ENCODE measurements around the gene LZIC.
"Not testable (repeated sequence)": the region's sequence is repeated elsewhere in the genome, so short reads cannot be mapped to it uniquely, and the experiment has no call there.

Gene LZIC

DNA sequence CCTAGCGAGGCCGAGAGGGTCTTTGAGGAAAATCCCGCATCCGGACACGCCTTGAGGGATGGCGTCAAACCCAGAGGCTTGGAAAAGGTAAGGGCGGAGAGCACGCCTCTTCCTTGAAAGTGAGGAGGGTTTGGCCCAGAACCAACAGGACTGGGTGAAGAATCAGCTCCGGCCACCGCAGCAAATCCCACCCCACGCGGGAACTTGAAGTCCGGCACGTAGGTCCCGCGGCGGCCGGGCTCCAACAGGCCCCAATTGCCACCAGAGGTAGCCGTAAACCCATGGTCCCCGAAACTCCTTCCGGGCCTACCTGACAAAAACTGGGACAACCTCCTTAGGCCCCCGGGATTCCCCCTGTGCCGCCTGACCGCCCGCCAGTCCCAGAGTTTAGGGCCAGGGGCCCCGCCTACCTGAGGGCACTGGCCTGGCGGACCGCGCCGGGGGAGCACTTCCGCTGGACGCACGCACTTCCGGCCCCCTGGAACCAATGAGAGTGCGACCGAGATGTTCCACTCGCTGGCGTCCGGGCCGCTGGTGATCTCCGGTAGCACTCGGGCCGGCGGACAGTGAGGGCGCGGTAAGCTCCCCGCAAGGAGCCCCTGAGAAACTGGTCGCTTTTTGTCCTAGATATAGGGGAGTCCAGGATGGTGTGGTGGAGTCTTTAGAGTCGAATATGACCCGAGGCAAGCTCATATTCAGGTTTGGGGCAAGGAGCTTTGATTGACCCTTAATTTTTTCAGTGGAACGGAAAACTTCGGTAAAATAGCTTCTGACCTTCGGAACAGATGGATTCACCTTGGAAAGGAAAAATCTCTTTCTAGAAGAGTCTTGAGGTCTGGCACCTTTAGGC lies at the start of gene LZIC, which contains the start of gene NMNAT1:
Gene LZIC, minus strand, starts transcription at position 453 of the 850 bp plus-strand sequence. CDS start 6,772 bp downstream, outside the sequence.
Gene NMNAT1, plus strand, starts transcription at position 537 of the 850 bp plus-strand sequence. CDS start 28,599 bp downstream, outside the sequence.
- DNase-seq: peak; percentile 92

DNA sequence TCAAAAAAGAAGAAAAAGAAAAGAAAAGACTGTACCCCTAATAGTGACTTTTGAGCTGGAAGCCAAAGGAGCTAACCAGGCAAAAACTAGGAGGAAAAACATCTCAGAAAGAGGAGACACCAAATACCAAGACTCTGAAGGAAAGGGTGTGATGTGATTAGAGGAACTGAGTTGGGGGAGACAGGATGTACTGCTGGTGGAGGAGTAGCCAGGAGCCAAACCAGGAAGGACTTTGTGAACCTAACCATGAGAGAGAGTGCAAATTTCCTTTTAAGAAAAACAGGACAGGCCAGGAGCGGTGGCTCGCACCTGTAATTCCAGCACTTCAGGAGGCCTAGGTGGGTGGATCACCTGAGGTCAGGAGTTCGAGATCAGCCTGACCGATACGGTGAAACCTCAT lies 49.7 kb upstream of the LZIC start:
- no peak for DNase-seq

- DNase-seq: no peak
Measured at GRCh38 chr1:9990944-9991343, 47.8 kb upstream of the LZIC start.

GRCh38 chr1:9989773-9990172 lies 46.6 kb upstream of the LZIC start:
- no peak for DNase-seq

DNA sequence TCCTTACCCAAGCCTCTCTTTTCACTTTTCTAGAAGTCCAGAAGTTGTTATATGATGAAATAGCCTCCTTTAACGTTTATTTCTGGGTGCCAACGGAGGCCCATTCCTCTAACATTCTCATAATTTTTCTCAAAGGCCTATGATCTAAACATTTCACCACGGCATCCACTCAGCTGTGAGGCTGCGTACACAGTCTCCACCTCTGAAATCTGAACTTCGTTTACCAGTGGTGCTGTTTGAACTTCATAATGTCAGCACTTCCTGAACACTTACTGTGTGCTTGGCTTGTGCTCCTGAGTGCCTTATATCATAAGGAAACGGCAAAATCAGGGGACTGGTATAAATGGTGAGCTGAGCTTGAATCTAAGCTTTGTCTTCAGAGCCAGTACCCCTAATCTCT lies 41.8 kb upstream of the LZIC start:
- no peak for DNase-seq

- DNase-seq: no peak
Measured at GRCh38 chr1:9984253-9984652, 41.1 kb upstream of the LZIC start.

DNA sequence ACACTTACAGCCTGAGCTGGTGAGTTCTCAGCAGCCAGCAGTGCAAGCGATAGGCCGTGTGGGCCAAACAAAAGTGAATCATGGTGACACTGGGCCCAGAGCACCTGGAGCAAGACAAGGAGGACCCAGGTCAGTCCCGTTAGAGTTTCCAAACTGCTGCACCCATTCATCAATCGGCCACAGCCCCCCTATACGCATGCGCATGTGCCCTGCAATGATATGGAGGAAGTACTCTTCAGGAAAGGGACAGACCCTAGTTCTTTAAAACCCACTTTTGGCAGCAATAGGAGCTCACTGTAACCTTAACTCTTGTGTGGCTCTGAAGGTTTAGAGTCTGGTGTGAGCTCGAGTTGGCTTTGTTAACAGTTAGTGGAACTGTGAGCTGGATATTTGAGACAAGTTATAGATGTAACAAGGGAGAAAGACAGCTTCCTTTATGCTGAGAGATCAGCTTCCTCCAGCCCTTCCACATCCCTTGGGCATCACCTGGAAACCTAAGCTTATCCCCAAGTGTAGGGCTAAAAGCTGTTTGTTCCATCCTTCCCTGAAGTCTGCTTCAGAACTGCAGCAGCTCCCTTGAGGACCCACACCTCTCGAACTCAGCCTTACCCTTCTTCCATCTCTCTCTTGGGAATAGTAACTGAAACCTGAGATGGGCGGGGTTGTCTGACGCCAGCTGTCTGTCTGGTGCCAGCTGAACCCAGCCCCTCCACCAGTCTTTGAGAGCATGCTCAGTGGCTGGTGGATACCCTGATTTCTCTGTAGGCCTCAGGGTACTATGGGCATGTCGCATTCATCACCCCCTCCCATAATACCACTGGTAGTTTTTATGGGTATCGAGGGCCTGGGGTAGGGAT lies 17.7 kb upstream of the LZIC start:
- DNase-seq: no peak

DNA sequence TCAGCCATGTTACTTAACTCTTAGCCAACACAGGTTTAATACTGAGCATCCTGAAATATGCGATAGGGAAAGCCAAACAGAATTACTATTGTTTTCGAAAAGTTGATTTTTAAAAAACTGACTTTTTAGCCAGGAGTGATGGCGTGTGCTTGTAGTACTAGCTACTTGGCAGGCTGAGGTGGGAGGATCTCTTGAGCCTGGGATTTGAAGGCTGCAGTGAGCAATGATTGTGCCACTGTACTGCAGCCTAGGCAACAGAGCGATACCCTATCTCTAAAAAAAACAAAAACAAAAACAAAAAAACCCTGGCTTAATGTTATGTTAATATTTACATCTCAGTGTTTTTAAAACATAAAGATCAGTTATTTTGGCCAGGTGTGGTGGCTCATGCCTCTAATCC lies 16.8 kb upstream of the LZIC start:
- no peak for DNase-seq

GRCh38 chr1:9957726-9958125 lies 14.5 kb upstream of the LZIC start:
- no peak for DNase-seq

- DNase-seq: no peak
Measured at GRCh38 chr1:9946315-9946714, 3.1 kb upstream of the LZIC start.

- DNase-seq: peak; percentile 53
Measured at GRCh38 chr1:9942399-9942938, 722 bp downstream of the LZIC start.

- DNase-seq: no peak
Measured at GRCh38 chr1:9929431-9930385, 13.5 kb downstream of the LZIC start.

GRCh38 chr1:9927259-9927658 lies 15.9 kb downstream of the LZIC start:
- DNase-seq: no peak

GRCh38 chr1:9922342-9922741 lies 20.8 kb downstream of the LZIC start:
- DNase-seq: no peak

- no peak for DNase-seq
Measured at GRCh38 chr1:9920606-9921005, 22.6 kb downstream of the LZIC start.

DNA sequence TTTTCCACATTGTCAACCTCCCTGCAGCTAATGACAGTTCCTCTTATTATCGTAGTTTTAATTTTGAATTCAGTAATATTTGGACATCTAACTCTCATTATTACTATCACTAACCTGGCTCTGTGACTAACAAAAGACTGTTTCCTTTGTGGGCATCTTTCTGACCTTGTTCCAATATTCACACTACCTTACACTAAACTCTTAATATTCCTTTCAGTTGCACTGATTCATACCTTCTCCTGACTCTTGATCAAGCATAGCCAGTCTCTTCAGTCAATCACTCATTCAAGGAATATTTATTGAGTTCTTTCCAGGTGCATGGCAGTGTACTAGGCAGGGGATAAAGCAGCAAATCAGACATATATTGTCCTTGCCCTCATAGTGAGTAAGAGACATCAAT lies 25.3 kb downstream of the LZIC start:
- DNase-seq: no peak

DNA sequence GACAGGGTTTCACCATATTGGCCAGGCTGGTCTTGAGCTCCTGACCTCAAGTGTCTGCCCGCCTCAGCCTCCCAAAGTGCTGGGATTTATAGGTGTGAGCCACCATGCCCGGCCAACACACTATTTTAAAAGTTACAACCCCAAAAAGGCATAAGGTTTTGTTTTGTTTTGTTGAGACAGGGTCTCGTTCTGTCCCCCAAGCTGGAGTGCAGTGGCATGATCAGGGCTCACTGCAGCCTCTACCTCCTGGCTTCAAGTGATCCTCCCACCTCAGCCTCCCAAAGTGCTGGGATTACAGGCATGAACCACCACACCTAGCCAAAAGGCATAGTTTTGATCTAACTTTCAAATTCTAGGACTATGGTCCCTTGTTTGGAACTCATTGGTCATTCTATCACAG lies 25.7 kb downstream of the LZIC start:
- DNase-seq: not testable (repeated sequence)

- DNase-seq: no peak
Measured at GRCh38 chr1:9916452-9916851, 26.7 kb downstream of the LZIC start.

DNA sequence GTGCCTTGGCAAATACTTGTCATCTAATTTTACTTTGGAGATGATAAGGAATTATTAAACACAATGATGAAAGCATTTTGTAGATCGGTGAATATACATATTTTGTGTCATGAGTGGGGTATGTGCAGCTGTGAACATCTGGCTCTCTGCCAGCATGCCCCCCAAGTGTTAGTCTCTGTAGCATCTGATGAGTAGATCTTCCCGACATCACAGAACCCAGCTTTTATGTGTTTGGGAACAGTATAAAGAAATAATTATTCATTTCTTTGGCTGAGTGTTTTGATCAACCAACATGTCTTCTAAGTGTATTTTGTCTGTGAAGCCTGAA lies 28.6 kb downstream of the LZIC start:
- no peak for DNase-seq

- DNase-seq: no peak
Measured at GRCh38 chr1:9912264-9912936, 30.8 kb downstream of the LZIC start.

DNA sequence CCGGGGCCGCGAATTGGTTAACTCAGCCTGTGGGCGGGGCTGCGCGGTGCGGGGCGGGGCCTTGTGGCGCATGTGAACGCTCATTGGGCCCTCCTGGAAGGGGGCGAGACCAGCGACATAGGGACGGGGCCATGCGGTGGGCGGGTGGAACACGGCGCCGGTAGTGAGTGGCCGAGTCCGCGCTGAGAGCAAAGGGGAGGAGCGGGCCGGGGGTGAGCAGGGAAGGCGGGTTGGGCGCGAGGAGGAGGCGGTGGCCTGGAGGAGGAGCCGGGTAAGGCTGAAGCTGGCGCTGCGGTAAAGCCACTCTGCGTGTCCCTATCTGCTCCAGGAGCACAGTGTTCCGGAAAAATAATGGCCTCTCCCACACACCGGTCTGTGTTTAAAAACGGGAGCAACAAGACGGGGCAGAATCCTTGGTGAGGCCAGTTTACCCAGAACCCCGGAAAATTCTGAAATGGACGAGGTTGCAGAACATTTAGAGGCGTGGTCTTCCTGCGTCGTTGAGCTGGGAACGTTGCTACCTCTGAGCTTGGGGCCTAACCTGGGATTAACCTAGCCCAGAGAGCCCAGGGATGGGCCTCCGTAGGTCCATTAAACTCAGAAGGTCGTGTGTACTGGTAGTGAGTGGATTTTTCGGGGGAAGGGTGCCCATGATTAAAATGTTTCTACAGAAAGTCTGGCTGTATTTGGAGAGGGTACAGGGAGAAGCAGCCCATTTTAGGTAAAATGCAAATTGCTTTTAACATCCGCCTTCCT lies 32.6 kb downstream of the LZIC start:
- peak; percentile 100 for DNase-seq

All from CD4-positive, alpha-beta T cell treated with Interleukin-21 for 1 hour (primary cell).